ENCODE measurements around the gene ADAM33.

GRCh38 chr20:3724356-3724755 lies 42.5 kb upstream of the ADAM33 start:
- TF ChIP-seq POLR2A (IDR thresholded peaks at IDR 0.05; ENCODE audit: low read length) (no peak), GATA1 (IDR thresholded peaks at IDR 0.05; ENCODE audit: low read depth, low read length) (no peak)
